HEK293T (cell line): ENCODE data around the gene FHL1.
A peak's percentile ranks its signal among the peaks of the same experiment; 100 is the strongest.
"Not testable (repeated sequence)": the region's sequence is repeated elsewhere in the genome, so short reads cannot be mapped to it uniquely, and the experiment has no call there.

Experiments used
- CTCF ChIA-PET: fragments of 350-600 bp; formaldehyde crosslinking; extraction: SDS; loops from one replicate; lab custom pipeline; 2021; ENCODE audit warnings: antibody characterized with exemption, inconsistent platforms; lab: Yijun Ruan, JAX
- POLR2A ChIA-PET: fragments of 350-600 bp; formaldehyde crosslinking; extraction: SDS; loops from one replicate; lab custom pipeline; 2020; ENCODE audit warnings: antibody characterized with exemption, inconsistent platforms; lab: Yijun Ruan, JAX
- DNase-seq: peaks from one replicate; pipeline ENCODE4 v3.0.0; 2012; ENCODE audit warnings: mixed read lengths; ENCODE audit errors: extremely low spot score
- ARNT ChIP-seq: fragments of 450-650 bp; IDR thresholded peaks from 2 replicates; pipeline ENCODE4 v1.6.1; 2017; ENCODE audit warnings: mild to moderate bottlenecking
- BHLHE40 ChIP-seq: fragments of 450-650 bp; IDR thresholded peaks from 2 replicates; pipeline ENCODE4 v1.6.1; 2016; ENCODE audit warnings: mild to moderate bottlenecking, moderate library complexity, borderline replicate concordance
- CTBP1 ChIP-seq: fragments of 450-650 bp; IDR thresholded peaks from 2 replicates; pipeline ENCODE4 v1.6.1; 2016; ENCODE audit warnings: borderline replicate concordance
- ELF4 ChIP-seq: fragments of 450-650 bp; IDR thresholded peaks from 2 replicates; pipeline ENCODE4 v1.6.1; 2017; ENCODE audit warnings: antibody characterized with exemption
- FOXA1 ChIP-seq: fragments of 450-650 bp; IDR thresholded peaks from 2 replicates; pipeline ENCODE4 v1.6.1; 2016; ENCODE audit warnings: mild to moderate bottlenecking
- FOXK2 ChIP-seq: fragments of 450-650 bp; IDR thresholded peaks from 2 replicates; pipeline ENCODE4 v1.6.1; 2016; ENCODE audit warnings: mild to moderate bottlenecking
- FOXM1 ChIP-seq: fragments of 450-650 bp; IDR thresholded peaks from 2 replicates; pipeline ENCODE4 v1.6.1; 2017; ENCODE audit warnings: mild to moderate bottlenecking, borderline replicate concordance
- HDGF ChIP-seq: fragments of 450-650 bp; IDR thresholded peaks from 2 replicates; pipeline ENCODE4 v1.6.1; 2017; ENCODE audit warnings: antibody characterized with exemption, borderline replicate concordance
- L3MBTL2 ChIP-seq: fragments of 450-650 bp; conservative IDR thresholded peaks from 2 replicates; pipeline ENCODE4 v1.6.1; 2016; ENCODE audit warnings: mild to moderate bottlenecking
- LEF1 ChIP-seq: fragments of 450-650 bp; IDR thresholded peaks from 2 replicates; pipeline ENCODE4 v1.6.1; 2017; ENCODE audit warnings: mild to moderate bottlenecking, borderline replicate concordance
- NFRKB ChIP-seq: fragments of 450-650 bp; IDR thresholded peaks from 2 replicates; pipeline ENCODE4 v1.6.1; 2016; ENCODE audit warnings: mild to moderate bottlenecking, moderate library complexity
- PKNOX1 ChIP-seq: fragments of 450-650 bp; IDR thresholded peaks from 2 replicates; pipeline ENCODE4 v1.6.1; 2016
- SP1 ChIP-seq: fragments of 450-650 bp; IDR thresholded peaks from 2 replicates; pipeline ENCODE4 v1.6.1; 2017
- SUZ12 ChIP-seq: fragments of 450-650 bp; IDR thresholded peaks from 2 replicates; pipeline ENCODE4 v1.6.1; 2016; ENCODE audit warnings: mild to moderate bottlenecking
- TARDBP ChIP-seq: fragments of 450-650 bp; IDR thresholded peaks from 2 replicates; pipeline ENCODE4 v1.6.1; 2016
- ZNF384 ChIP-seq: fragments of 450-650 bp; IDR thresholded peaks from 2 replicates; pipeline ENCODE4 v1.6.1; 2016

Gene FHL1

GRCh38 chrX:136165406-136165805 lies 18.1 kb downstream of the FHL1 start:
- ChIA-PET POLR2A (no interaction called here), CTCF (interaction anchor here (0.5 to 2.0 kb wide), 7 partner anchors 44 to 530 kb away, joined by 3 to 15 read pairs (median 4); no protein-coding TSS in a partner anchor)
- DNase-seq = no peak
- no peak for TF ChIP-seq TARDBP
- TF ChIP-seq SUZ12 = no peak
- TF ChIP-seq ELF4 = no peak
- TF ChIP-seq ZNF384 = no peak
- TF ChIP-seq BHLHE40 = no peak
- TF ChIP-seq L3MBTL2 = no peak
- no peak for TF ChIP-seq FOXK2
- TF ChIP-seq LEF1 = no peak
- TF ChIP-seq SP1 = no peak
- no peak for TF ChIP-seq HDGF
- no peak for TF ChIP-seq NFRKB
- no peak for TF ChIP-seq CTBP1
- TF ChIP-seq FOXA1 = no peak
- no peak for TF ChIP-seq ARNT
- no peak for TF ChIP-seq FOXM1
- TF ChIP-seq PKNOX1 = no peak

DNA sequence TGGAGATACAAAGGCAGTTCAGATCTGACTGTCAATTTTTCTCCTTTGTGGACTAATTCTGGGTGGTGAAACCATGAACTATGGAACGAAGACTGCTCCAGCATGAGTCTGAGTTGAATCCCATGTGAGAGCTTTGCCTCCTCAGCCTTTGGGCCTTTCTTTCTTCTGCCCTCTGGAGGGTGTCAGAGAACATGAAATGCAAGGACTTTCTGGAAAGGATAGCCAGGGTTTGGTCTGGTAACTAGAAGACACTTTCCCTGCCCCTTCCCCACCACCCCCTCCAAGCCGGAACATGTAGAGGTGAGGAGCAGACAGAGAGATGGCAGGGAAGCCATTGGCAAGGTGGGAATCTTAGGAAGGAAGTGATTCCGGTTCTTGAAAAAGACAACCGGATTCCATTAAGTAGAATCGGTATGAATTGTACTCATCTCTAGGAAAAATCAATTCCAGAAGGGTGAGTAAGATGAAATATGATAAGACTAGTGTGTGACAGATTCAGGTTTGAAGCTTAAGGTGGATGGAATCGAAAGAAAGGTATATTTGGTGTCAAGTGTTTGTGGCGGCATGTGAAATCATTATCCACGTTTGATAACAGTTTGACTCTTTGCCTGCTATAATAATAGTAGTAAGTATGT lies 19.0 kb downstream of the FHL1 start:
- TF ChIP-seq FOXA1 (no peak), ARNT (no peak), NFRKB (no peak), ELF4 (no peak), CTBP1 (no peak), PKNOX1 (no peak), FOXK2 (no peak), L3MBTL2 (no peak; the same call in 1 of the 2 replicates), FOXM1 (no peak), LEF1 (no peak), SUZ12 (no peak), HDGF (no peak), TARDBP (no peak), SP1 (no peak)
- POLR2A ChIA-PET = no interaction called here
- CTCF ChIA-PET = interaction anchor here (0.6 to 2.0 kb wide), 7 partner anchors 35 to 529 kb away, joined by 3 to 15 read pairs (median 4); no protein-coding TSS in a partner anchor
- peak; percentile 23 for DNase-seq

GRCh38 chrX:136167989-136168388 lies 20.7 kb downstream of the FHL1 start:
- DNase-seq, CTCF ChIA-PET, POLR2A ChIA-PET: not testable (repeated sequence)

DNA sequence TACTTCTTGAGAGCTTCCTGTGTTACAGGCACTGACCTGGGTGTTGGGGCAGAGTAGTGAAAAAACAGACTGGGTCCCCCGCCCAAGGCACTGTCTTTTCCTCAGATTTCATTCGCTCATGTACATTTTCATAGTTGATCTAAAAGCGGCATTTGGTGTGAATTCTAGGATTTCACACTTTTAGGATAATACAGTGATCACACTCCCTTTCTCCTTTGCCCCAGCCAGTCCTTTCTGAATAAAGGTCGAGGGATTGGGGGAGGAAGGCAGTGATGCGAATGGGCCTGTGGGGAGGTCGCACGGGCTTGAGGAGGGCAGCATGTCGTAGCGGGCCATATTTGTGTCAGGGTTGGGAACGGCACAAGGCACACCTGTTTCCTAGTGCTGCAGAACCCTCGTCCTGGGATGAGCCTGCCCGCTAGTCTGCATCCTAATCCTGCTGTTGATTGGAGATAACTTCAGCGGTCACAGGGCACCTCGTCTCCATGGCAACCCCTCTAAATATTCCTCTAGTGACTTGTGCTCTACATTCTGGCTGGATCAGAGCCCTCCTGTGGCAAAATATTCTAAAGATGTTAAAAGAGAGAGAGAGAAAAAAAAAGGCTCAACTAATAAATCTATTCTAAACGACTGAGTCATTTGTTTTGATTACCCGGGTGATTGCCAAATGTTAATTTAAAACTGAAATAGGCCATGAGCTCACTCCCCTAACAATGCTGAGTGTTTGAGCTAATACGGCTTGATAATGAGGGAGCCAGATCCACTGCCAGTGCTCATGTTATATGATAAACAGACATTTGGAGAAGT lies 21.8 kb downstream of the FHL1 start:
- DNase-seq = peak; percentile 68
- POLR2A ChIA-PET = interaction anchor here (0.6 to 1.6 kb wide), 6 partner anchors 16 to 109 kb away, joined by 3 to 7 read pairs (median 4); no protein-coding TSS in a partner anchor
- TF ChIP-seq ZNF384 = peak; percentile 52; the same call in 1 of the 2 replicates
- TF ChIP-seq FOXM1 = no peak
- TF ChIP-seq BHLHE40 = no peak
- TF ChIP-seq CTBP1 = peak; percentile 36; the same call in 1 of the 2 replicates
- TF ChIP-seq PKNOX1 = 0 out of 2 replicates have a peak, but pooled peaks have one; percentile 39
- CTCF ChIA-PET = interaction anchor here (0.7 to 1.2 kb wide), 5 partner anchors 36 to 408 kb away, joined by 3 to 5 read pairs (median 5); no protein-coding TSS in a partner anchor

DNA sequence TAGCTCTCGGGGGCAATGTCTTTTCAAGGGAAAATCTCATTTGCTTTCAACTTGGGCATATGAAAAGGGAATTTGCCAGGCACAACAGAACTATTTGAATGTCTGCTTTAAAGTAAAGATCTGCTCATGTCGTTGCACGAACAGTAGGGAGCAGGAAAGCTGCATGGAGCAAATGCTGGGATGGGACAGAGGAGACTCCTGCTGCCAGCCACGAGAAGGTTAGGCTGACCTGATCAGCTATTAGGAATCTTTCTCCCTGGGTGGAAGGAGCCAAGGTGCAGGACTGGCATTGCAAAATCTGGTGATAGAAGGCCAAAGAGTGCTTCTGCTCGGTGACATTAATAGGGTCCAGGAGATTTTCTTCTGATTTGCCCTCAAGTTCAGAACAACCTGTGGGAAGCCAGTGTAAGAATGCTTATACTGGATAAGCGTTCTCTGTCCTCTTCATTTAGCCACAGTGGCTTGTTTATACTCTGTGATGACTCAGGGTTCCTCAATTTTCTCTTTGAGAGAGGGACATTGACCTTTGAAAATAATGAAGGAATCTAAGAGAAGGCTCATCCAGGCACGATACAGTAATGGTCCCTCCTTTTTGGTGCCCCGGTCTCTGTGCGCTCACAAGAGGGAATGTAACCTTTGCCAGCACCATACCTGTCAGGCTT lies 22.9 kb downstream of the FHL1 start:
- CTCF ChIA-PET = interaction anchor here (0.9 to 1.2 kb wide), 3 partner anchors 97 to 142 kb away, joined by 3 to 5 read pairs (median 3); no protein-coding TSS in a partner anchor
- POLR2A ChIA-PET = interaction anchor here (1.0 to 1.6 kb wide), 5 partner anchors 15 to 97 kb away, joined by 3 to 7 read pairs (median 4); no protein-coding TSS in a partner anchor
- no peak for DNase-seq
- TF ChIP-seq SP1 (no peak), SUZ12 (no peak), HDGF (no peak), FOXA1 (no peak), ARNT (no peak), ELF4 (no peak), BHLHE40 (no peak), LEF1 (no peak), L3MBTL2 (no peak), ZNF384 (no peak), FOXM1 (no peak), CTBP1 (no peak), FOXK2 (no peak), NFRKB (no peak), PKNOX1 (no peak), TARDBP (no peak)
